Right forelimb (tissue), 1 donor: ENCODE results near the gene ANGEL1.

Source experiments
- DNase-seq: peaks from one replicate; pipeline ENCODE4 v3.0.0-alpha.2; 2018

The ANGEL1 gene

GRCh38 chr14:76778546-76779215 is 34.0 kb downstream of the ANGEL1 start:
- no peak for DNase-seq

GRCh38 chr14:76777721-76778120 is 35.0 kb downstream of the ANGEL1 start:
- no peak for DNase-seq

GRCh38 chr14:76776428-76777251 is 36.0 kb downstream of the ANGEL1 start:
- DNase-seq: no peak

GRCh38 chr14:76775695-76776427 is 36.8 kb downstream of the ANGEL1 start:
- DNase-seq: no peak

- DNase-seq: peak; percentile 39
These were observed 37.6 kb downstream of the ANGEL1 start for GRCh38 chr14:76774821-76775694.

GRCh38 chr14:76773956-76774820 is 38.5 kb downstream of the ANGEL1 start:
- DNase-seq: peak; percentile 39

- DNase-seq: peak; percentile 50
These were observed 39.3 kb downstream of the ANGEL1 start for GRCh38 chr14:76773188-76773885.

- DNase-seq: peak; percentile 66
These were observed 40.1 kb downstream of the ANGEL1 start for GRCh38 chr14:76772300-76773187.

GRCh38 chr14:76771437-76771980 is 41.2 kb downstream of the ANGEL1 start:
- peak; percentile 32 for DNase-seq

GRCh38 chr14:76770521-76771436 is 41.9 kb downstream of the ANGEL1 start:
- peak; percentile 22 for DNase-seq

- DNase-seq: peak; percentile 22
These were observed 42.9 kb downstream of the ANGEL1 start for GRCh38 chr14:76769636-76770292.

GRCh38 chr14:76768671-76769500 is 43.8 kb downstream of the ANGEL1 start:
- peak; percentile 41 for DNase-seq

GRCh38 chr14:76767681-76768656 is 44.7 kb downstream of the ANGEL1 start:
- DNase-seq: peak; percentile 57

GRCh38 chr14:76765461-76765931 is 47.2 kb downstream of the ANGEL1 start:
- DNase-seq: peak; percentile 30
